MCF 10A (cell line): ENCODE data around the gene HDGFL2. TPM values are rescaled to one million over a fixed set of nuclear protein-coding genes. Genes with fewer than 3 reads are reported as not detected.

Source experiments
- BruUV-seq: library from RNA; stranded (reverse); fragments of 400-500 nt; replicated peaks from 2 replicates; lab custom pipeline; 2021; lab: Mats Ljungman, UMichigan
- CTCF ChIA-PET: fragments of 300-600 bp; sonication (Branson Sonifier 250); formaldehyde crosslinking; extraction: SDS; loops from one replicate; lab custom pipeline; 2021; ENCODE audit warnings: antibody characterized with exemption, inconsistent platforms; lab: Yijun Ruan, JAX
- POLR2A ChIA-PET: fragments of 300-600, 350-650 bp; sonication (Branson Sonifier 250); formaldehyde crosslinking; extraction: SDS; loops from one replicate; lab custom pipeline; 2020; ENCODE audit warnings: antibody characterized with exemption, inconsistent platforms; lab: Yijun Ruan, JAX
- DNase-seq: peaks from one replicate; pipeline ENCODE4 v3.0.0-alpha.2; 2018; ENCODE audit not compliant: unreplicated experiment
- H3K27ac Mint-ChIP-seq: one replicate; pipeline ENCODE4 v1.8.0; 2022; ENCODE audit warnings: mild to moderate bottlenecking, low read depth, mixed read lengths; ENCODE audit not compliant: unreplicated experiment
- H3K27me3 Mint-ChIP-seq: one replicate; pipeline ENCODE4 v1.8.0; 2022; ENCODE audit warnings: mixed read lengths; ENCODE audit not compliant: insufficient read depth, unreplicated experiment
- H3K36me3 Mint-ChIP-seq: one replicate; pipeline ENCODE4 v1.8.0; 2022; ENCODE audit warnings: mild to moderate bottlenecking, moderate library complexity, mixed read lengths; ENCODE audit not compliant: insufficient read depth, unreplicated experiment
- H3K4me1 Mint-ChIP-seq: one replicate; pipeline ENCODE4 v1.8.0; 2022; ENCODE audit warnings: mixed read lengths; ENCODE audit not compliant: insufficient read depth, unreplicated experiment
- H3K4me3 Mint-ChIP-seq: one replicate; pipeline ENCODE4 v1.8.0; 2022; ENCODE audit warnings: mild to moderate bottlenecking, moderate library complexity, mixed read lengths; ENCODE audit not compliant: unreplicated experiment
- H3K9me3 Mint-ChIP-seq: one replicate; pipeline ENCODE4 v1.8.0; 2022; ENCODE audit warnings: mixed read lengths; ENCODE audit not compliant: unreplicated experiment
- intact Hi-C: fragments of 100-400 bp; cut with micrococcal nuclease; formaldehyde crosslinking; loops from 2 replicates; pipeline ENCODE4 v1.14.1; 2022
- total RNA-seq: library from RNA; stranded (reverse); gene quantifications from 2 replicates; pipeline ENCODE4 v1.2.3, GENCODE V29; 2022
- TF ChIP-seq, protein P1 (sequence below): fragments of 200-600 bp; IDR thresholded peaks from one replicate; pipeline ENCODE4 v1.8.0; 2022; ENCODE audit warnings: antibody characterized with exemption, mild to moderate bottlenecking; ENCODE audit not compliant: unreplicated experiment

HDGFL2 gene
- total RNA-seq, 1 experiment from 2014 or later: 46.3 TPM

GRCh38 chr19:4533835-4534424, 61.8 kb downstream of the HDGFL2 start:
- peaks cover 12% of the 10 kb centered on the region for H3K27me3 Mint-ChIP-seq
- H3K36me3 Mint-ChIP-seq: no peaks in the 10 kb centered on the region
- H3K9me3 Mint-ChIP-seq: no peaks in the 10 kb centered on the region
- H3K4me3 Mint-ChIP-seq: no peak overlapping the region
- ChIA-PET CTCF (interaction anchor here (0.5 to 3.8 kb wide), 6 partner anchors 9 to 100 kb away, joined by 3 to 51 read pairs (median 3); no protein-coding TSS in a partner anchor), POLR2A (interaction anchor here (0.7 to 0.9 kb wide), 2 partner anchors 12 to 1334 kb away, joined by 3 read pairs; no protein-coding TSS in a partner anchor)
- intact Hi-C loops: no loop called here
- TF ChIP-seq, protein P1, sequence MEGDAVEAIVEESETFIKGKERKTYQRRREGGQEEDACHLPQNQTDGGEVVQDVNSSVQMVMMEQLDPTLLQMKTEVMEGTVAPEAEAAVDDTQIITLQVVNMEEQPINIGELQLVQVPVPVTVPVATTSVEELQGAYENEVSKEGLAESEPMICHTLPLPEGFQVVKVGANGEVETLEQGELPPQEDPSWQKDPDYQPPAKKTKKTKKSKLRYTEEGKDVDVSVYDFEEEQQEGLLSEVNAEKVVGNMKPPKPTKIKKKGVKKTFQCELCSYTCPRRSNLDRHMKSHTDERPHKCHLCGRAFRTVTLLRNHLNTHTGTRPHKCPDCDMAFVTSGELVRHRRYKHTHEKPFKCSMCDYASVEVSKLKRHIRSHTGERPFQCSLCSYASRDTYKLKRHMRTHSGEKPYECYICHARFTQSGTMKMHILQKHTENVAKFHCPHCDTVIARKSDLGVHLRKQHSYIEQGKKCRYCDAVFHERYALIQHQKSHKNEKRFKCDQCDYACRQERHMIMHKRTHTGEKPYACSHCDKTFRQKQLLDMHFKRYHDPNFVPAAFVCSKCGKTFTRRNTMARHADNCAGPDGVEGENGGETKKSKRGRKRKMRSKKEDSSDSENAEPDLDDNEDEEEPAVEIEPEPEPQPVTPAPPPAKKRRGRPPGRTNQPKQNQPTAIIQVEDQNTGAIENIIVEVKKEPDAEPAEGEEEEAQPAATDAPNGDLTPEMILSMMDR: no peak
- no peaks in the 10 kb centered on the region for H3K4me1 Mint-ChIP-seq
- BruUV-seq: no TSS peak
- H3K27ac Mint-ChIP-seq: no peak overlapping the region
- DNase-seq: no peak

DNA sequence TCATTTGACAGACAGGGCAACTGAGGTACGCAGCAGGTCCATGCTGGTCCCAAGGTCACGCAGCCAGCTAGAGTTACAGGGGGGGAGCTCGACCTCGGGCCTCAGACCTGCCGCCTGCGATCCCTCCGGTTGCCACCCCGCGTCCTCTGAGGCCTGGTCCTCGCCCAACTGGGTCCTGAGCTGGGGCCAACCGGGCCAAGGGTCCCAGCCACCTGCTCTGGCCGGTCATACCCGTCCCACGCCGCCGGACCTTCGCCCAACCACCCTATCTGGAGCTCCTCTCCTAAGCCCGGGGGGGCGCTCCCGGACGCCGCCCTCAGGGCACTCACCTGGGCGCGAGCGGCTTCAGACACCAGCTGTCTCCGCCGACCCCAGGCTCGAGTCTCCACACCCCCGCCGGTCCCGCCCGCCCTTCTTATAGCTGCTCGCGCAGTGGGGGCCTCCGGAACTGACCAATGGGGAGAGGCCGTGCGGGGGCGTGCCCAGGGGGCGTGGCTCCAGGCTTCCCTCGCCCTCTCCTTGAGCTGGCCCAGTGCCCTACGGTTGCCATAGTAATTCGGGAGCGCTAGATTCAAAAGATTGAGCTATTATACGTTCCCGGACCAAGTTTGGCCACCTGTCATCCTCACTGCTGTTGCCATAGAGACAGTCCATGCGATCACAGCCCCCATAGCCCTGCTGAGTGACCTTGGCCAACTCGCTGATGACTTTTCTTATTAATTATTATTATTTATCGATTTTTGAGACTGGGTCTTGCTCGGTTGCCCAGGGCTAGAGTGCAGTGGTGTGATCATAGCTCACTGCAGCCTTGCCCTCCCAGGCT, 63.0 kb downstream of the HDGFL2 start, which contains the start of gene PLIN5:
TSS of gene PLIN5 (minus strand) at position 389 of the 823 bp plus-strand sequence. CDS start 1,150 bp downstream, outside the sequence.
- Mint-ChIP-seq H3K4me3 (no peak within 1 kb of the TSS), H3K36me3 (no peaks in the 10 kb centered on the region), H3K27ac (no peak within 1 kb of the TSS), H3K27me3 (peaks cover 4% of the 10 kb centered on the region), H3K4me1 (no peaks in the 10 kb centered on the region), H3K9me3 (no peaks in the 10 kb centered on the region)
- TF ChIP-seq, protein P1: no peak
- intact Hi-C loops: no loop called here
- peak; percentile 32 for DNase-seq
- ChIA-PET POLR2A (interaction anchor here (0.7 to 0.9 kb wide), 2 partner anchors 14 to 1333 kb away, joined by 3 read pairs; no protein-coding TSS in a partner anchor), CTCF (interaction anchor here (0.5 to 3.8 kb wide), 8 partner anchors 10 to 1720 kb away, joined by 3 to 51 read pairs (median 3); no protein-coding TSS in a partner anchor)
- no TSS peak for BruUV-seq

DNA sequence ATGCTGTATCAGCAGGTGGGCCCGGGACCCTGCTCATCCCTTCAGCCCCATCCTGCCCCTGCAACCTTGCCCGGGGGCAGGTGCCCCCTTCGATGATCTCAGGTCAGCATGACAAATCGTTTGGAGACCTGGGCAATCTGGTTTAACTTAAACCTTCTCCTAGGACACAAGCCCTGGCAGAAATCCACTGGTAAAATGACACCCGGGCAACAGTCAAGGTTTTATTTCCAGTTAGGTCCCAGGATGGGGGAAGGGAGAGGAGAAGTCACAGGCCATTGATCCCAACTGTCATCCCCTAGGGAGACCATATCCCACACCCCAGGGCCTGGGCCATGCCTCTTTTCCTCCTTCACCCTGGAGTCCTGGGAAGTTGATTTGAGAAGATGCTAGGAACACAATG, 64.7 kb downstream of the HDGFL2 start:
- Mint-ChIP-seq H3K27me3 (no peaks in the 10 kb centered on the region), H3K4me3 (no peak overlapping the region), H3K36me3 (no peaks in the 10 kb centered on the region), H3K27ac (no peak overlapping the region), H3K9me3 (no peaks in the 10 kb centered on the region), H3K4me1 (no peaks in the 10 kb centered on the region)
- DNase-seq: no peak
- CTCF ChIA-PET: interaction anchor here (3.8 kb wide), 1 partner anchor 12 kb away, joined by 51 read pairs; no protein-coding TSS in a partner anchor
- TF ChIP-seq, protein P1: no peak
- BruUV-seq: no TSS peak
- intact Hi-C loops: no loop called here
- POLR2A ChIA-PET: no interaction called here
